Sigmoid colon (tissue), 4 donors: ENCODE results near the gene C10orf105.

Experiments
- CTCF ChIP-seq, 4 experiments: fragments of 450-650 bp in 3 of 4; fragments of 200-600 bp in 1 of 4; IDR thresholded peaks; one replicate each; pipeline ENCODE4 v1.5.1; 2016 to 2019; ENCODE audit warnings: antibody characterized with exemption in 4 of 4, mild to moderate bottlenecking in 3 of 4, moderate library complexity in 2 of 4
- EP300 ChIP-seq, 4 donors: sonication (generic); formaldehyde crosslinking; IDR thresholded peaks; one replicate each; pipeline ENCODE4 v1.6.1; 2017; ENCODE audit warnings: antibody characterized with exemption in 4 of 4
- POLR2A ChIP-seq, 2 donors: fragments of 450-650 bp; IDR thresholded peaks; one replicate each; pipeline ENCODE4 v1.6.1; 2016; ENCODE audit warnings: antibody characterized with exemption in 2 of 2, mild to moderate bottlenecking in 2 of 2, moderate library complexity in 2 of 2

DNA sequence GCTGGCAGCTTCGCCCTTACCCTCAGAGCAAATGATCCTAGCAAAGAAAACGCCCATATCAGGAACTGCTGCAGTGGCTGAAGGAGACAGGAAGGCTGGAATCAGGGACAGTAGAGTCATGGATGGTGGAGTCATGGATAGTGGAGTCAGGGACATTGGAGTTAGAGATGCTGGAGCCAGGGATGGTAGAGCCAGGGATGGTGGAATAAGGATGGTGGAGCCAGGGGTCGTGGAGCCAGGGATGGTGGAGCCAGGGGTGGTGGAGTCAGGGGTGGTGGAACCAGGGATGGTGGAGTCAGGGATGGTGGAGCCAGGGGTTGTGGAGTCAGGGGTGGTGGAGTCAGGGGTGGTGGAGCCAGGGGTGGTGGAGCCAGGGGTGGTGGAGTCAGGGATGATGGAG is 31.3 kb downstream of the C10orf105 start:
- no peak for TF ChIP-seq CTCF (IDR thresholded peaks at IDR 0.05)
- TF ChIP-seq POLR2A (IDR thresholded peaks at IDR 0.05), result no peak
- no peak for TF ChIP-seq EP300 (IDR thresholded peaks at IDR 0.05)
